KMS-11 (cell line): ENCODE measurements around the gene RELB.

Source experiments
- H2AFZ ChIP-seq: fragments of 200-600 bp; sonication (generic); 2 replicates; pipeline ENCODE4 v1.6.1; 2016; ENCODE audit warnings: antibody characterized with exemption, mixed run types, low read depth
- H3K27ac ChIP-seq: fragments of 200-600 bp; sonication (generic); 2 replicates; pipeline ENCODE4 v1.6.1; 2016; ENCODE audit warnings: mild to moderate bottlenecking, mixed run types
- H3K27me3 ChIP-seq: fragments of 200-600 bp; sonication (generic); 2 replicates; pipeline ENCODE4 v1.6.1; 2017; ENCODE audit warnings: mild to moderate bottlenecking, low read depth, mixed run types, moderate library complexity; ENCODE audit not compliant: insufficient read depth
- H3K36me3 ChIP-seq: fragments of 200-600 bp; sonication (generic); 2 replicates; pipeline ENCODE4 v1.6.1; 2017; ENCODE audit warnings: mild to moderate bottlenecking, mixed run types; ENCODE audit not compliant: insufficient read depth
- H3K4me1 ChIP-seq: fragments of 200-600 bp; sonication (generic); 2 replicates; pipeline ENCODE4 v1.6.1; 2016; ENCODE audit warnings: mild to moderate bottlenecking, low read depth, mixed run types; ENCODE audit not compliant: poor library complexity, severe bottlenecking
- H3K4me2 ChIP-seq: fragments of 200-600 bp; sonication (generic); 2 replicates; pipeline ENCODE4 v1.7.0; 2016; ENCODE audit warnings: mild to moderate bottlenecking, mixed run types
- H3K4me3 ChIP-seq: fragments of 200-600 bp; sonication (generic); IDR thresholded peaks from 2 replicates; pipeline ENCODE4 v1.6.1; 2017; ENCODE audit warnings: low read depth, low read length, mixed read lengths; ENCODE audit not compliant: insufficient read depth
- H3K79me2 ChIP-seq: fragments of 200-600 bp; sonication (generic); 2 replicates; pipeline ENCODE4 v1.6.1; 2016; ENCODE audit warnings: low read depth, mixed run types; ENCODE audit not compliant: insufficient read depth
- H3K9ac ChIP-seq: fragments of 200-600 bp; sonication (generic); 2 replicates; pipeline ENCODE4 v1.6.1; 2016; ENCODE audit warnings: mild to moderate bottlenecking, mixed run types
- H4K20me1 ChIP-seq: fragments of 200-600 bp; sonication (generic); 2 replicates; pipeline ENCODE4 v1.6.1; 2016; ENCODE audit warnings: mild to moderate bottlenecking, mixed run types; ENCODE audit not compliant: insufficient read depth
- CTCF ChIP-seq: fragments of 200-600 bp; sonication (generic); conservative IDR thresholded peaks from 2 replicates; pipeline ENCODE4 v1.6.1; 2017; ENCODE audit warnings: low read depth, mild to moderate bottlenecking, antibody characterized with exemption, low read length, moderate library complexity, mixed read lengths

RELB gene

GRCh38 chr19:45010306-45010705 is 9.0 kb downstream of the RELB start:
- no peaks in the 10 kb centered on the region for H3K27me3 ChIP-seq

GRCh38 chr19:45011959-45012358 is 10.7 kb downstream of the RELB start:
- Histone ChIP-seq H3K27me3 (no peaks in the 10 kb centered on the region), H3K9ac (no peak overlapping the region), H3K4me2 (no peak overlapping the region), H3K36me3 (no peaks in the 10 kb centered on the region), H3K4me1 (peaks cover 30% of the 10 kb centered on the region), H2AFZ (no peak overlapping the region), H3K27ac (no peak overlapping the region), H4K20me1 (no peaks in the 10 kb centered on the region), H3K79me2 (no peaks in the 10 kb centered on the region; the same call in 1 of the 2 replicates), H3K4me3 (no peak overlapping the region)
- no peak for TF ChIP-seq CTCF

More at GRCh38 chr19:45010306-45010705, 9.0 kb downstream of the RELB start:
- no peak for TF ChIP-seq CTCF
- Histone ChIP-seq H3K9ac (no peak overlapping the region), H3K36me3 (no peaks in the 10 kb centered on the region), H3K79me2 (no peaks in the 10 kb centered on the region; the same call in 1 of the 2 replicates), H2AFZ (no peak overlapping the region), H4K20me1 (no peaks in the 10 kb centered on the region), H3K4me3 (no peak overlapping the region), H3K27ac (peak overlapping the region; percentile 33; the same call in 1 of the 2 replicates), H3K4me1 (peaks cover 29% of the 10 kb centered on the region), H3K4me2 (no peak overlapping the region)

GRCh38 chr19:45016388-45017314 is 15.4 kb downstream of the RELB start:
- H3K4me3 ChIP-seq, result no peak overlapping the region
- peak overlapping the region; percentile 76 for H3K4me2 ChIP-seq

DNA sequence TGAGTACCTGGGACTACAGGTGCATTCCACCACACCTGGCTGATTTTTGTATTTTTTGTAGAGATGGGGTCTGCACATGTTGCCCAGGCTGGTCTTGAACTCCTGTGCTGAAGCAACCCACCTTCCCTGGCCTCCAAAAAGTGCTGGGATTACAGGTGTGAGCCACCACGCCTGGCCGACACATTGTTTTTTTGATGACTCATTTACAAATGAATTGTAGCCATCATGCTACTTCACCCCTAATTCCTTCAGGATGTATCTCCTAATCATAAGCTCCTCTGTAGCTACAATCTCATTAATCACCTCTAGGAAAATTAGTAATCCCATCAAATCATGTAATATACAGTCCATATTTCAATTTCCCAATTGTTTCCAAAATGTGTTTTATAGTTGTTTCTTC is 17.9 kb downstream of the RELB start:
- H3K36me3 ChIP-seq, result no peaks in the 10 kb centered on the region
- H3K27me3 ChIP-seq, result no peaks in the 10 kb centered on the region
- H3K4me2 ChIP-seq, result no peak overlapping the region
- H3K79me2 ChIP-seq, result no peaks in the 10 kb centered on the region
- H2AFZ ChIP-seq, result no peak overlapping the region
- no peaks in the 10 kb centered on the region for H4K20me1 ChIP-seq
- H3K9ac ChIP-seq, result no peak overlapping the region
- H3K4me1 ChIP-seq, result peaks cover 47% of the 10 kb centered on the region
- no peak for TF ChIP-seq CTCF
- no peak overlapping the region for H3K4me3 ChIP-seq
- peak overlapping the region; percentile 1; the same call in 1 of the 2 replicates for H3K27ac ChIP-seq

More at GRCh38 chr19:45016388-45017314, 15.4 kb downstream of the RELB start:
- TF ChIP-seq CTCF, result peak; percentile 96
- H4K20me1 ChIP-seq, result no peaks in the 10 kb centered on the region
- no peak overlapping the region for H2AFZ ChIP-seq
- no peaks in the 10 kb centered on the region for H3K27me3 ChIP-seq
- peaks cover 50% of the 10 kb centered on the region for H3K4me1 ChIP-seq
- no peaks in the 10 kb centered on the region for H3K79me2 ChIP-seq
- peak overlapping the region; percentile 88 for H3K27ac ChIP-seq
- no peaks in the 10 kb centered on the region for H3K36me3 ChIP-seq
- peak overlapping the region; percentile 66; the same call in 1 of the 2 replicates for H3K9ac ChIP-seq
